ENCODE measurements around the gene F12. TPM values are rescaled to one million over a fixed set of nuclear protein-coding genes. Genes with fewer than 3 reads are reported as not detected.

The F12 gene
- total RNA-seq, 4 donors from 2014 or later = 0.27 to 0.89 TPM; not detected in 2

- 0% methylated on average over 2 of the region's 16 CpGs; no CpG with 5 or more reads in 1 of the 2 donors for WGBS, 2 donors (ENCODE audit: low coverage in 1 of 2)
- Histone ChIP-seq H3K9me3 (no peaks in the 10 kb centered on the region), H3K36me3 (no peaks in the 10 kb centered on the region), H3K4me1 (peaks cover 0 to 42% (median 36%) of the 10 kb centered on the region in 3 donors), H3K4me3 (peak overlapping the region in 1 of 2 donors; percentile 60), H3K27ac (peak overlapping the region in 1 of 4 donors; percentile 55), H3K27me3 (peaks cover 75% of the 10 kb centered on the region)
- TF ChIP-seq POLR2AphosphoS5 (IDR thresholded peaks at IDR 0.05) = no peak
- no peak for TF ChIP-seq CTCF (IDR thresholded peaks at IDR 0.05)
- TF ChIP-seq EP300 (IDR thresholded peaks at IDR 0.05) = no peak
- TF ChIP-seq POLR2A (IDR thresholded peaks at IDR 0.05) = no peak
- ATAC-seq = no peak
These were observed 4.7 kb downstream of the F12 start for GRCh38 chr5:177404641-177405179.

DNA sequence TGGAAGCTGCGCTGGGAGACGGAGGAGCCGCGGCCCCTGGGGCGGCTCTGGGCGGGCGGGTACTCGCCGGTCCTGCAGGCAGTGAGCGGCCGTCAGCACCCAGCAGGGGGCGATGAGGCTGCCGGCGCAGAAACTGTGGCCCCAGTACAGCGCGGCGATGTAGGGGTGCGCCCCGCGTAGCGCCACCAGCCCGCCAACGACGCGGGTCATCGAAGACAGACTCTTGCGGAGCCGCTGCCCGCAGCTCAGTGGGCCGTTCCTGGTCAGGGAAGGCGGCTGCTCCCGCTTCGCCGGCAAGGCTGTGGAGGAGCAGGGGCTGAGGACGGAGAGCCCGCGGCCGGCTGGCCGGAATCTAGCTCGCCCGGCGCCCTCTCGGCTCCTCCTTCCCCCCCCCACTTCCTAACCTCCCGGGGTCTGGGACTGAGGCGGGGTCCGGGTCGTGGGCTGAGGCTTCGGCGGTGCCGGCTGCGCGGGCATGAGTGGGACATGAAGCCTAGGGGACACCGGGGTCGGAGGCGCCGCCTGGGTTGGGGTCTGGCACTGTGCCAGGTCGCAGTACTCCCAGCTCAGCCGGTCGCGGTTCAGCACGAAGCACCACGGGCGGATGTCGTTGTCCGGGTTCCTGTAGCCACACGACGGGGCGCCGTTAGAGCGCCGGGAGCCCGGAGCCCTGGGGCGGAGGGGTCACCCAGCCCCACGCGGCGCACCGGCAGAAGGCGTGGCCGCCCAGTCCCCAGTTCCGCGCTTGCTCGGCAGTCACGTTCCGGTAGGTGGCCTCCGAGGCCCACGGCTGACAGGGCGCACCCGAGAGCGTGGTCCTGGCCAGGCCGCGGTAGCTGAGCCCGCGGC is 5.3 kb downstream of the F12 start:
- H3K9me3 ChIP-seq = no peaks in the 10 kb centered on the region
- H3K27ac ChIP-seq = peak overlapping the region in 1 of 4 donors; percentile 55
- no peaks in the 10 kb centered on the region for H3K36me3 ChIP-seq
- peaks cover 0 to 43% (median 36%) of the 10 kb centered on the region in 3 donors for H3K4me1 ChIP-seq
- no CpG with 5 or more reads among the region's 93 CpGs for WGBS, 2 donors (ENCODE audit: low coverage in 1 of 2)
- H3K4me3 ChIP-seq = peak overlapping the region; percentile 27 to 60
- peaks cover 78% of the 10 kb centered on the region for H3K27me3 ChIP-seq
- peak; percentile 92 for ATAC-seq
- TF ChIP-seq POLR2AphosphoS5 (IDR thresholded peaks at IDR 0.05) (peak; percentile 50), POLR2A (IDR thresholded peaks at IDR 0.05) (peak in 1 of 2 donors; percentile 10), CTCF (IDR thresholded peaks at IDR 0.05) (peak in 3 of 4 experiments; percentile 86 to 91 (median 86)), EP300 (IDR thresholded peaks at IDR 0.05) (no peak)

GRCh38 chr5:177403102-177403791 is 6.1 kb downstream of the F12 start:
- no peak for ATAC-seq
- peak overlapping the region in 1 of 2 donors; percentile 60 for H3K4me3 ChIP-seq
- H3K9me3 ChIP-seq = no peaks in the 10 kb centered on the region
- no peak for TF ChIP-seq POLR2A (IDR thresholded peaks at IDR 0.05)
- TF ChIP-seq POLR2AphosphoS5 (IDR thresholded peaks at IDR 0.05) = no peak
- no peak for TF ChIP-seq EP300 (IDR thresholded peaks at IDR 0.05)
- no peak for TF ChIP-seq CTCF (IDR thresholded peaks at IDR 0.05)
- peak overlapping the region in 1 of 4 donors; percentile 55 for H3K27ac ChIP-seq
- no peaks in the 10 kb centered on the region for H3K36me3 ChIP-seq
- peaks cover 0 to 43% (median 36%) of the 10 kb centered on the region in 3 donors for H3K4me1 ChIP-seq
- peaks cover 79% of the 10 kb centered on the region for H3K27me3 ChIP-seq
- no CpG with 5 or more reads among the region's 61 CpGs for WGBS, 2 donors (ENCODE audit: low coverage in 1 of 2)

- peak; percentile 24 for ATAC-seq
- H3K9me3 ChIP-seq = no peaks in the 10 kb centered on the region
- peaks cover 87% of the 10 kb centered on the region for H3K27me3 ChIP-seq
- 4 to 13% methylated on average over 8 to 10 of the region's 49 CpGs for WGBS, 2 donors (ENCODE audit: low coverage in 1 of 2)
- H3K4me1 ChIP-seq = peaks cover 0 to 43% (median 36%) of the 10 kb centered on the region in 3 donors
- no peak overlapping the region for H3K27ac ChIP-seq
- H3K36me3 ChIP-seq = no peaks in the 10 kb centered on the region
- H3K4me3 ChIP-seq = no peak overlapping the region
- no peak for TF ChIP-seq POLR2A (IDR thresholded peaks at IDR 0.05)
- peak in 3 of 4 experiments; percentile 11 to 47 (median 44) for TF ChIP-seq CTCF (IDR thresholded peaks at IDR 0.05)
These were observed 6.9 kb downstream of the F12 start for GRCh38 chr5:177402271-177403043.

Measured in gastroesophageal sphincter (tissue), 4 donors.